A673 (cell line): ENCODE data around the gene PYGM.

Experiments used
- CTCF ChIP-seq: fragments of 300-800, 200-600 bp; sonication (generic); conservative IDR thresholded peaks from 2 replicates; pipeline ENCODE4 v1.5.1; 2017; ENCODE audit warnings: low read depth, mild to moderate bottlenecking, antibody characterized with exemption, low read length, moderate library complexity, mixed read lengths
- EZH2 ChIP-seq: fragments of 200-600 bp; sonication (generic); IDR thresholded peaks from 2 replicates; pipeline ENCODE4 v1.6.1; 2017; ENCODE audit warnings: borderline replicate concordance, low read depth, mild to moderate bottlenecking, mixed read lengths, antibody characterized with exemption, low read length; ENCODE audit not compliant: poor library complexity, severe bottlenecking

- TF ChIP-seq CTCF (no peak), EZH2 (no peak)
These were observed 36.4 kb upstream of the PYGM start for GRCh38 chr11:64796047-64796756.
